ENCODE data around the gene GXYLT2. TPM values are rescaled to one million over a fixed set of nuclear protein-coding genes. Genes with fewer than 3 reads are reported as not detected.

Gene GXYLT2
- total RNA-seq, 1 donor from 2014 or later, result 9.8 TPM

DNA sequence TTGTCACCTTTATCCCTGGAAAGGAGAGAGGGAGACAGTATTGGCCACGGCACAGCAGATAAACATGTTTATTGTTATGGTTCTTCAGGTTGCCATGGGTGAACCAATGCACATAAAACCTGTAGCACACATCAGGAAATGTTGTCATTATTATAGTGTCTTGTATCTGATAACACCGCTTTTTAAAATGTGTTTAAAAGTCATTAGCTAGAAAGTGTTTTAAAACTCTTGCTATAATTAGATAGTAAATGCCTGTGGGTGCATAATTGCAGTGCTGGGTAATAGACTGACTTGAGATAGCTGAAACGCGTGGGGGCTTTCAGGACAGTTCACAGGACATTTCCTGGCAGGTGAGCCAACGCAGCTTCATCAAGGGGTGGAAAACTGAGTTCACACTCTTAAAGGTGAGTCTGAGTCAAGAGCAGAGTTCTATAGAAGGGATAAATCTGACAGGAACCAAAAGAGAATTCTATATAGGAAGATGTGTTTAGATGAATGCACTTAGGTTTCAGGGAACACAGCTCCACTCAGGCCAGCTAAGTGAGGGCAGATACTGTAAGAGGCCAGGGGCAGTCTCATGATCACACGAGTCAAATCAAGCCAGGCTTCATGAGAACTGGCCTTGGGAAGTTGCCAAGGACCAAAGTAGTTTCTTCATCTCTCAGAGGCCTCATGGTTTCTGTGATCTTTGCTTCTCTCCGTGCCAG is 73.1 kb downstream of the GXYLT2 start:
- intact Hi-C loops (cut with DNase I), result loop anchor here (1.0 to 5.0 kb wide), 3 partner anchors 36 to 100 kb away; partner anchors contain the start of genes EBLN2 and PPP4R2
- ATAC-seq (peak; percentile 90), DNase-seq (ENCODE audit: missing footprints) (no peak)

DNA sequence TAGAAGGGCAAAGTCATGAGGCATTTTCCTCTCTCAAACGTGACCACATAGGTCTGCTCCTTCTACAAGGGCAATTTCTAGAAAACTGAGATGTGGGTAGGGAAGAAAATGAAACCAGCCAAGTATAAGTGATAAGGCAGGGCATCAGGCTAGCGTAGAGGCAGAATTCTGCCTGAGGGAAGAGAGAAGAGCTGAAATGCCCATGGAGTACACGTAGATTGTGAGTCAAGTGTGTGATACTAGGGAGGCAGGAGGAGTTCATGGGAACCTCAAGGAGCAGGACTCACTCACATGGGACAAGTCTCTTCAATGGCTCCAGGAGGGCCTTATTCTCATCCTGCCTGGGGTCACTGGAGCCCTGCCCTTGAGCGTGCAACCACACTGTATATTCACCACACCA is 73.9 kb downstream of the GXYLT2 start:
- peak; percentile 23 for ATAC-seq
- no peak for DNase-seq (ENCODE audit: missing footprints)
- intact Hi-C loops (cut with DNase I), result loop anchor here (2.0 to 5.0 kb wide), 2 partner anchors 35 to 81 kb away; partner anchors contain the start of gene PPP4R2

DNA sequence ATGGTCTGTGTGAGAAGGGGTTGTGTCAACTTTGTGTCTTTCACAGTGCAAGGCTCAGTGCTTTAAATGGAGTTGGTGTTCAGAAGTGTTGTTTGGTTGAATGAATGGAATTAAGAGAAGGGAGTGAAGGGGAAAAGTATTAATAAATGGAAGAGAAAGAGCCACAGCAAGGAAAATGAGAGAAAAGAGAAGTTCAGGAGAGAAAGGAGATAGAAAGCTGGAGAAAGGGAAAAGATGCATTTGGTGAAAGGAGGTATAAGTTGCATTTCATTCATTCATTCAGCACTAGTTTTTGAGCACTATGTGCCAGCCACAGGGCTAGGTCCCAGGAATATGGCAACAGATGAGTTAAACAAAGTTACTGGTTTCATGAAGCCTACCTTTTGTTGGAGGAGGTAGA is 74.5 kb downstream of the GXYLT2 start:
- no peak for ATAC-seq
- intact Hi-C loops (cut with DNase I), result loop anchor here (5.0 kb wide), 1 partner anchor 80 kb away; no protein-coding TSS in a partner anchor
- no peak for DNase-seq (ENCODE audit: missing footprints)

DNA sequence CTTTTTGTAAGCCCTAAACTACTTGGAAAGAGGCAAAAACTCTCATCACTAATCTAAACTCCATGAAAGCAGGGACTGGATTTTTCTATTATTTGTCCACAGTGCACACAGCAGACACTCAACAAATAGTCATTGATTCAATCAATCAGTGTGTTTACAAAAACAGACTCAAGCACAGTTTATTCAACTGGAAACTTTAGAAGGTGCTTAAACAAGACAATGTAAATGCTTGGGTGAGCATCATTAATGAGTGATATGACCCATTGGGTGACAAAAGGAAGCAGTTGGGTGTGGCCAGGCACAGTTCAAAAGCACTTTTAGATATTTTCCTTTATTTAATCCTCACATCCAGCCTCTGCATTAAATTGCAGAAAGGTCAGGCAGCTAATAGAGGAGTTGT is 76.8 kb downstream of the GXYLT2 start:
- intact Hi-C loops (cut with DNase I), result loop anchor here (5.0 kb wide), 1 partner anchor 78 kb away; no protein-coding TSS in a partner anchor
- ATAC-seq (no peak), DNase-seq (ENCODE audit: missing footprints) (no peak)

DNA sequence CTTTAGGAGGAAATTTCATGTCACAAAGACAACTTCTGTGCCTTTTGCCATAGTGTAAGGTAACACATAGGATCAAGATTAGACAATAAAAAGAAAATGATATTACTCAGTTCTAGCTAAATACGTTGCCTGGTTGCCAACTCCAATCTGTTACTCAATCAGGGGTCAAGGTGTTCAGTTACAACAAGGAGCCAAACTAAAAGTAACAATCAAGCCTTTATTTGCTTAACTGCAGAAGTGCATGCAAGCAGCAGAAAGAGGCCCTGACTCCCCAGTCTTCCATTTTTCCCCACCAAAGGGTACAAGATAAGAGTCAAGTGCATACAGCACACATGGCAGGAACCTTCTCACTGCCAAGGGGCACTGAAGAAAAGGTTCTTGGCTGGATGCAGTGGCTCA is 80.4 kb downstream of the GXYLT2 start:
- ATAC-seq (no peak), DNase-seq (ENCODE audit: missing footprints) (no peak)
- intact Hi-C loops (cut with DNase I), result no loop called here

DNA sequence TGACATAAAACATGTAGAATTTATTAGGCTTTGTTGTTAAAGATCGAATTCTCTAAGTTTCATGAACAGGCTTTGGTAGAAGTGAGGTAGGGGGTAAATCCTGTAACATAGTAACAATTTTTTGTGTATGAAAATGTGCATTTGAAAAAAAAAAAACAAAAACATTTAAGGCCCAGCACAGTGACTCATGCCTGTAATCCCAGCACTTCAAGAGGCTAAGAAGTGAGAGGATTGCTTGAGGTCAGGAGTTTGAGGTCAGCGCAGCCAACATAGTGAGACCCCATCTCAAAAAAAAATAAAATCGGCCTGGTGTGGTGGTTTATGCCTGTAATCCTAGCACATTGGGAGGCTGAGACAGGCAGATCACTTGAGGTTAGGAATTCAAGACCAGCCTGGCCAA is 81.9 kb downstream of the GXYLT2 start:
- DNase-seq (ENCODE audit: missing footprints), result no peak
- no peak for ATAC-seq

DNA sequence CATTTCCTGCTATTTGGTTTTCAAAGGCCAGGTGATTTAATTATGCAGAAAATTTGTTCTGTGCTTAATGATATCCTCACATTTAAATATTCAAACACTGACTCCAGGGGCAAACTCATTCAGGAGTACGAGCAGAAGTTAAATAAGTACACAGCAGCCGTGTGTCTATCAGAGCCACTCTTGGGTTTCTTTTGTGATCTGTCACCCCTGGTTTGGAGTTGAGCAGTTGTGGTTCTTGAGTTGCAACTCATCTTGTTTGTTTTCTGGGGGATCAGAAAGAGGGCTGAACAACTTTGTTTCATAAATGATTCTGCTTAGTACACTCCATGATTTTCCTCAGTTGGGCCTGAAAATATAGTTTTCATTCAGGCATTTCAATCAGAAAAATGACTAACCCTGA is 83.1 kb downstream of the GXYLT2 start:
- DNase-seq (ENCODE audit: missing footprints) (no peak), ATAC-seq (no peak)
- intact Hi-C loops (cut with DNase I), result no loop called here

More for the DNA sequence above, 81.9 kb downstream of the GXYLT2 start:
- intact Hi-C loops (cut with DNase I), result no loop called here

DNA sequence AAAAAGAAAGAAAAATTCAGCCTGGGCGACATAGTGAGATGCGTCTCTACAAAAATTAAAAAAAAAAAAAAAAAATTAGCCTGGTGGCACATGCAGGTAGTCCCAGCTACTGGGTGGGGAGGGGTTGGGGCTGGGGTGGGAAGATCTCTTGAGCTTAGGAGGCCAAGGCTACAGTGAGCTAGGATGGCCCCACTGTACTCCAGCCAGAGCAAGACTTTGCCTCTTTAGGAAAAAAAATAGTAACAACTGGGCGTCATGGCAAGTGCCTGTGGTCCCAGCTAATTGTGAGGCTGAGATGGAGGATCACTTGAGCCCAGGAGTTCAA is 84.8 kb downstream of the GXYLT2 start:
- intact Hi-C loops (cut with DNase I), result no loop called here
- DNase-seq (ENCODE audit: missing footprints), result no peak
- ATAC-seq, result no peak

DNA sequence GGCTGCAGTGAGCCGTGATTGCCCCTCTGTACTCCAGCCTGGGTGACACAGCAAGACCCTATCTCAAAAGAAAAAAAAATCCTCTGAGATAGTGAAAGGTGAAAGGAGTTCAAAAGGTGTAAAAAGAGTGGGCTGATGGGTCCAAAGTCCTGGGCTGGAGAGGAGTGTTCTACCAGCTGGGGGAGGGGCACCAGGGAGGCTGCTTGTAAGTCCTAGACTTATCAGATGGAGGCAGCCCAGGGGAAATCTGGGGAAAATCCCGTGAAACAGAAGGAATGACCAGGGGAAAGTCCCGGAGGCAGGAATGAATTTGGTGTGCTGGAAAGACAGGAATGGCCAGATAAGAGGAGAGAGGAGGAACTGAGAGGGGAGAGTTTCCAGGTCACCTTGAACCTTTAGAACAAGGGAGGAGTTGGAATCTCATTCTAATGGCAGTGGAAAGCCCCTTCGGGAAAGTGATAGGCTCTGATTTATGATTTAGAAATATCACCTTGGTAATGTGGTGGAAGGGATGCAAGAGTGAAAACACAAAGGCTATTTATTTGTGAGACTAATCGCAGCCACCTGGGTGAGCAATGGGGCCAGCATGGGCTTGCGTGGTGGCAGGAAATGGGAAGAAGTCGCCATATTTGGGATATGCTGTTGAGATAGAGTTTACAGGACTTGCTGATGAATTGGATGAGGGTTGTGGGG is 85.3 kb downstream of the GXYLT2 start:
- intact Hi-C loops (cut with DNase I), result no loop called here
- DNase-seq (ENCODE audit: missing footprints), result no peak
- ATAC-seq, result no peak

DNA sequence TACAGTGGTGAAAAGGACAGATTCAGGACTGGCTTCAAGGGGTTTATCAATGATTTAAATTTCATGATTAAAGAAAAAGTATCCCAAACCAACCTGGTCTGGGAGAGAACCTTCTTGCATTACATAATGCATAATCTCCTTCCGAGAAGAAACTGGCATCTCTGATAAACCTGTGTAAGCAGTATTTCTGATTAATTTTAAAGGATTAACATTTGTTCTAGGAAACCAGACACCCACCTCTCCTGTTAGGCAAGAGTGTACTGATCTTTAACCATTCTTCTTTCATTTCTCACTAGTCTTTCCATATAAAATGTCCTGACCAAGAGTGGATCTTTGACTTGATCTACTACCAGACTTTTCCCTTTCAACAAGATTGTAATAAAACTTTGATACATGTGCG is 85.9 kb downstream of the GXYLT2 start:
- ATAC-seq, result no peak
- DNase-seq (ENCODE audit: missing footprints), result no peak
- intact Hi-C loops (cut with DNase I), result no loop called here

DNA sequence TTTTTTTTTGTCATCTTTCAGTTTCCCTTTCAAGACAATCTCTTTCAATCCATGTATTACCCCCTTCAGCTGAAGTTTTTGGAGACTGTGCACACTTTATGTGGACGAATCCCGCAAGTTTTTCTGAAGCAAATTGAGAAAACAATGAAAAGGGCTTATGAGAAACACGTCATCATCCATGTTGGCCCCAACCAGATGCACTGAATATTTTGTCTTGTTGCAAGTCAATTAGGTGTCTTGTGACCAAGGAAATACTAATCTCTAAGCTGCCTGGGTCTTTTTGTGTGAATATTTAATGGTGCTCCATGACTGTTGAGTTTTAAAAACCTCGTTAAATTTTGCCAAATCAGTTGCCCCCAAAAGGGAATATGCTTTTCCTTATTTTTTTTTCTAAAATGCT is 87.1 kb downstream of the GXYLT2 start:
- intact Hi-C loops (cut with DNase I), result no loop called here
- DNase-seq (ENCODE audit: missing footprints) (no peak), ATAC-seq (no peak)

DNA sequence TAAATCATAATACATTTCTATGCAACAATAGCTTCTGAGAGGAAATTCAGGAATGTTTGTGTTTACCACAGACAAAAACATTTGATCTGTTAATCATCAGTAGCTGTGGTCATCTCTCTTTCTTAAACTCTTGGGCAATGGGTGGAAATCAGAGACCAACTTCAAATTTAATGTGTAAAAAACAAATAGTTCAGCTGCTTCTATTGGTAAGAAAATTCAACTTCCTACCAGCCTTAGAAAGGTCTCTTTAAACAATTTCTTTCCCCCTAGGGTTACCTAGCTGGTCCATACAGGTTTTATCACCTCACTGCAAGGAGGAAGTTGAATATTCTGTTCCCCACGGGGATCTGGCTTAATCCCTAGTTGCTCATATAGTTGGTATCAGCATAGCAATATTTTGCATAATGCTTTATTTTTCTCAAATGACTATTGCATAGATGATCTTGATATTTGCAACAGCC is 88.5 kb downstream of the GXYLT2 start:
- DNase-seq (ENCODE audit: missing footprints) (no peak), ATAC-seq (no peak)
- intact Hi-C loops (cut with DNase I), result no loop called here

DNA sequence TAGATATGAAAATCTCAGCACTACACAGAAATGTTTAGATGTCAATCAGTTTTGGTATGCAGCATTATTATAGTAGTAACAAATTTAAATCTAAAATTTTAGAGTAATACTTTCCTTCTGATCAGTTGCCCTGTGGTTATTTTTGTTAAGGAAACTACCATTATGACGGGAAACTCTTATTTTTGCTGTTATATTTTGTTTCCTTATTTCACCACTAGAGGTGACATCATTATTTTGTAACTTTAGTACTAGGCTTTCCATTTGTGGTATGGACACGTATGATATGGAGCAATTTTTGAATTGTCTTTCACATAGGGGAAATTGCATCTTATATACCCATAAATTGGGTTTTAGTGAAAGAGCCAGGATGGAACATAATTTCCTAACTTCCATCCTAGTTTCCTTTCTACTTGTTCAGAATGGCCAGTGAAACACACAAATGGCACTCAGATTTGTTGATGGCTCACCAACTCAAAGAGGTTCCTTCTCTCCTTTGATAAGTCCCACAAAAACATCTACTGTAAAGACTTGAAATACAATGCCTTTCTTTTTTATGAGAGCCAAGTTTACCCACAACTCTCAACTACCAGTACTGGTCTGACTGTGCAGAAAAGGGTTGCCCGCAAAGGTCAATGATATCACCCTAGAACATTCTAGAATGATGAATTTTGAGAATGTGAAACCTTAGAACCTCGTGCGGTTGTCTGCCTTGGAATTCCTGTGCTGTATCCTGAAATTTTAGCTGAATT is 89.4 kb downstream of the GXYLT2 start:
- DNase-seq (ENCODE audit: missing footprints) (no peak), ATAC-seq (no peak)
- intact Hi-C loops (cut with DNase I), result no loop called here

DNA sequence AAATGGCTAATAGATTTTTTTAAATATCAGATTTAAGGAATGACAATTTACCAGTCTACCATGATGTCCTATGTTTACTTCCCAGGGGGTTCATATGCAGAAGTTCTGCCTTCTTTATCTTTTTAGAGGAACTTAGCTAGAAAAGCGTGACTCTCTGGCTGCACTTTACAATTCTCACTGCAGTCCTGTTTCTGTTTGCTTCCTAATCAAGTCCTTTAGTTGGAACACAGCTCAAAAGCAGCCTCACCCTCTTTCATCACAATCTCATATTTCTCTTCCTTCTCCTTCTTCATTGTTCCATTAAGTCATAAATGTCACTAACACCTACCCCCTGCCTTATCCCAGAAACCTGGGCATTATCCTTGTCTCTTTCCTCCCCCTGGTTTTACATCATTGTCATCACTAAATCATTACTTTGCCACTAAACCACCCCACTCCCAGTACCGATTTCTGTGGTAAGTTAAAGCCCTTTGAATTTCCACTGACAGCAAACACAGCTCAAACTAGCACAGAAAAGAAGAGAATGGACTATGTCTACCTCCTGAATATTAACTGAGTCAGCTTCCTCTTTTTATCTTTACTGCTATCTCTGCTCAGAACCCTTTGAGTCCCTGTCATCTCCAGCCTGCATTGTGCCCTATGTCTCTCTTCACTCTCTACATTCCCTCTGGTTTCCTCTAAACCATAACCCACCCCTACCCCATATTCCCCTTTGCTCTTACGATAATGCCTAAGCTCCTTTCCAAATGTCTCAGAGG is 94.9 kb downstream of the GXYLT2 start:
- DNase-seq (ENCODE audit: missing footprints) (no peak), ATAC-seq (no peak)
- intact Hi-C loops (cut with DNase I), result no loop called here

DNA sequence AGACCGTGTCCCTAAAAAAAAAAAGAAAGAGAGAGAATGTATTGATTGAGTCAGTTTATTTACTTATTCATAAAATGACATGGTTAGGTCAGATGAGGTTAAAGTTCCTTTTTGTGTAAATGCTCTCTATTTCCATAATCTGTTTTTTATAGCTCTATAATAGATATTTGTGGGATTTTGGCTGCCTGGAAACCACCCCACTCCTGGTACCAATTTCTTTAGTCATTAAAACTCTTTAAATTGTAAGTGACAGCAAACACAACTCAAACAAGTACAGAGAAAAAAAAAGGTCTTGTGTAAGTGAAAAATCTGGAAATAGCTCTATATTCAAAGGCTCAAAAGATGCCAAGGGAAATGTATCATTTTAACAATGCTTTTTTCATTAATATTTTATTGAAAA is 97.7 kb downstream of the GXYLT2 start:
- intact Hi-C loops (cut with DNase I), result no loop called here
- DNase-seq (ENCODE audit: missing footprints), result no peak
- ATAC-seq, result no peak

DNA sequence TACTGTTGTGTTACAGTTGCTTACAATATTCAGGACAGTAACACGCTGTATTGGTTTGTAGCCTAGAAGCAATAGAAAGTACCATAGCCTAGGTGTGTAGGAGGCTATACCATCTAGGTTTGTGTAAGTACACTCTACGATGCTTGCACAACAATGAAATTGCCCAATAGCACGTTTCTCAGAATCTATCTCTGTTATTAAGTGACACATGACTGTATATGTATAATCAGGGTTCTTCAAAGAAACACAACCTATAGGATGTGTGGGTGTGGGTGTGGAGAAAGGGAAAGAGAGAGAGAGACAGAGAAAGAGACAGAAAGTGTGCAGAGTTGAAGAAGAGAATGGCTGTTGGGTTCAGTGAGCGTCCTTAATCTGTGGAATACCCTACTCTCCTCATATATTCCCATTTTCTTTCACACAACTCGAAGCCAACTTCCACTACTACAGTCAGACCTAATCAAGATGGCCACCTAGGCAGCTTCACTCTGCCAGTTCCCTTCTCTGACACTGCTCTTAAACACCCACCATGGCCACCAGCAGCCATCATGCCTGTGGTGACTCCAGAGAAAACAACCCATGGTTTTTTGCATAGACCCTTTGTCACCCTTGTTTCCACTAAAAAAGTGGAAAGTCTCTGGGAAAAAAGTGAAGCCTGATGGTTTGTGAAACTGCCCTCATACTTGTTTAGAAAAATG is 103.0 kb downstream of the GXYLT2 start:
- no peak for ATAC-seq
- no peak for DNase-seq (ENCODE audit: missing footprints)
- intact Hi-C loops (cut with DNase I), result no loop called here

DNA sequence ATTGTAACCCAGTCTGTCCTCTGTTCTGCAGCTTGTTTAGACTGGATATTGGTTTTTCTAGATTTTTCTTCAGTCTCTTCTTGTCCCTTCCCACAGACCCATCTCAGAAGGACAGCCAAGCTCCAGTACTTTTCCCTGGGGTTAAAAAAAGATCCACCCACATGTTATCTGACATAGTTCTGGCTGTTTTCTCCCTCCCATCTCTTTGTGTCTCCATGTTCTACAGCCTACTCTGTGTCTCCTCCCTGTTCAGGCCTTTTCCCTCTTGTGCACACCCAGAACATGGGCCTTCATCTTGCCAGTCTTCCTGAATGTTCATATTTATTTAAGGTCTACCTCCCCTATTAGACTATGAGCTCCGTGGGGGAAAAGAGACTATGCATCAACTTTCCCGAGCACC is 103.7 kb downstream of the GXYLT2 start:
- no peak for DNase-seq (ENCODE audit: missing footprints)
- intact Hi-C loops (cut with DNase I), result no loop called here
- no peak for ATAC-seq

DNA sequence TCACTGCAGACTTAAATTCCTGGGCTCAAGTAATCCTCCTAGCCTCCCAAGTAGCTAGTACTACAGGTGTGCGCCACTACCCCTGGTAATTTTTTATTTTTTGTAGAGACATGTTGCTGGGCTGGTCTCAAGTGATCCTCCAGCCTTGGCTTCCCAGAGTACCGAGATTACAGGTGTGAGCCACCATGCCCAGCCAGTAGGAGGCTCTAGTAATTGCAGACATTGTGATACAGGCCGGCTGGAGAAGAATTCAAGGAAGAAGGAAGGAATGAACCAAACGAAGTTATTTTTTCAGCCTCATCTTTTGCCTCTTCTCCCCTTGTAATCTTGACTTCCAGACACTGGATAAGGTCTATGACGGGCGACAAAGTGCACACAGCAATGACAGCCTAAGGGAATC is 105.5 kb downstream of the GXYLT2 start:
- DNase-seq (ENCODE audit: missing footprints) (no peak), ATAC-seq (no peak)
- intact Hi-C loops (cut with DNase I), result no loop called here

Measured in Right ventricle myocardium inferior (tissue), 1 donor.